ENCODE data around the gene TTC3. TPM values are rescaled to one million over a fixed set of nuclear protein-coding genes. Genes with fewer than 3 reads are reported as not detected.

TTC3 gene
- total and polyA plus RNA-seq, 2 of the 13 experiments (the other 11 are each of a cell fraction or from before 2014, with no cell fraction given), result 55.7 to 108 TPM

- 0 out of 2 replicates have a peak, but pooled peaks have one; percentile 71 for TF ChIP-seq ZNF512 (CRISPR knock-in tag; IDR thresholded peaks at IDR 0.05)
- TF ChIP-seq FIP1L1 (IDR thresholded peaks at IDR 0.05; ENCODE audit: borderline replicate concordance, insufficient read depth, low read depth, low read length), result no peak
- TF ChIP-seq ZBTB34 (CRISPR knock-in tag; IDR thresholded peaks at IDR 0.05), result 0 out of 2 replicates have a peak, but pooled peaks have one; percentile 30
- TF ChIP-seq ZNF20 (CRISPR knock-in tag; IDR thresholded peaks at IDR 0.05), result peak; percentile 33; the same call in 1 of the 2 replicates
- TF ChIP-seq ETV6 (CRISPR knock-in tag; conservative IDR thresholded peaks at IDR 0.05), result peak; percentile 98
- TF ChIP-seq ZNF292 (CRISPR knock-in tag; IDR thresholded peaks at IDR 0.05; ENCODE audit: borderline replicate concordance, low read depth), result peak; percentile 31; the same call in 1 of the 2 replicates
- 0 out of 2 replicates have a peak, but pooled peaks have one; percentile 14 for TF ChIP-seq PHF21A (CRISPR knock-in tag; IDR thresholded peaks at IDR 0.05)
- TF ChIP-seq ZNF530 (CRISPR knock-in tag; IDR thresholded peaks at IDR 0.05; ENCODE audit: low read depth), result no peak
- TF ChIP-seq HMG20A (CRISPR knock-in tag; IDR thresholded peaks at IDR 0.05; ENCODE audit: borderline replicate concordance), result 0 out of 2 replicates have a peak, but pooled peaks have one; percentile 17
- no peak for TF ChIP-seq HDAC2 (CRISPR knock-in tag; IDR thresholded peaks at IDR 0.05)
- TF ChIP-seq ELF3 (CRISPR knock-in tag; IDR thresholded peaks at IDR 0.05), result peak; percentile 52; the same call in 1 of the 2 replicates
- TF ChIP-seq RBAK (CRISPR knock-in tag; IDR thresholded peaks at IDR 0.05), result peak; percentile 72; the same call in 1 of the 2 replicates
- 0 out of 2 replicates have a peak, but pooled peaks have one; percentile 11 for TF ChIP-seq ZNF275 (CRISPR knock-in tag; IDR thresholded peaks at IDR 0.05; ENCODE audit: borderline replicate concordance)
- no peak for TF ChIP-seq MBD4 (IDR thresholded peaks at IDR 0.05; ENCODE audit: borderline replicate concordance, low read length)
- peak; percentile 1 to 87; a peak in 1 of 4 replicates for TF ChIP-seq HMGXB4 (CRISPR knock-in tag; IDR thresholded peaks at IDR 0.05; ENCODE audit: borderline replicate concordance in 1 of 2, low read depth in 1 of 2)
- TF ChIP-seq CBX1 (IDR thresholded peaks at IDR 0.05; ENCODE audit: low read depth), result no peak
Observed at GRCh38 chr21:37220433-37220980, 147.5 kb downstream of the TTC3 start (continued).

Data from HepG2 (cell line).